A549 (cell line): ENCODE results near the gene THRAP3. TPM values are rescaled to one million over a fixed set of nuclear protein-coding genes. Genes with fewer than 3 reads are reported as not detected.

Experiments
- ATAC-seq, 2 experiments: fragments of 200-7000 bp in 1 of 2; fragments of >200 bp in 1 of 2; cut with Nextera tagmentation in 1 of 2; cut with Tn5 transposase in 1 of 2; 3 replicates each; pipeline versions ENCODE4 v1.8.0 to v1.9.1; 2018 to 2020; ENCODE audit warnings: mild to moderate bottlenecking in 1 of 2, moderate library complexity in 1 of 2
- CTCF ChIA-PET: fragments of 300-600 bp; sonication (Branson Sonifier 250); formaldehyde crosslinking; extraction: SDS; loops from one replicate; lab custom pipeline; 2021; ENCODE audit warnings: antibody characterized with exemption, inconsistent platforms; lab: Yijun Ruan, JAX
- POLR2A ChIA-PET: fragments of 350-600 bp; formaldehyde crosslinking; extraction: SDS; loops from one replicate; lab custom pipeline; 2021; ENCODE audit warnings: antibody characterized with exemption, inconsistent platforms; lab: Yijun Ruan, JAX
- DNase-seq, 2 experiments: peaks; one replicate each; pipeline versions ENCODE4 v3.0.0 to v3.0.0-alpha.2; 2011 to 2016; ENCODE audit warnings: low read depth in 1 of 2, low spot score in 1 of 2
- FAIRE-seq: peaks from 2 replicates; lab custom pipeline; 2011; peaks lifted over from hg19 to GRCh38; lab: Jason Lieb, UNC
- H3K27ac ChIP-seq, 2 experiments: fragments of >200 bp; sonication (Bioruptor Twin); formaldehyde crosslinking; 3 replicates each; pipeline ENCODE4 v1.5.1; 2016 to 2017
- H3K4me1 ChIP-seq: fragments of >200 bp; sonication (Bioruptor Twin); formaldehyde crosslinking; 3 replicates; pipeline ENCODE4 v1.6.1; 2016
- H3K4me2 ChIP-seq: fragments of >200 bp; sonication (Bioruptor Twin); formaldehyde crosslinking; 3 replicates; pipeline ENCODE4 v1.6.1; 2016
- H3K4me3 ChIP-seq: fragments of >200 bp; sonication (Bioruptor Twin); formaldehyde crosslinking; 3 replicates; pipeline ENCODE4 v1.5.1; 2016
- H3K9me3 ChIP-seq: fragments of >200 bp; sonication (Bioruptor Twin); formaldehyde crosslinking; 3 replicates; pipeline ENCODE4 v1.6.1; 2016
- CBX8 ChIP-seq: fragments of 200-600 bp; sonication (generic); IDR thresholded peaks from 2 replicates; pipeline ENCODE4 v1.6.1; 2016
- FOXS1 ChIP-seq: fragments of 250-450 bp; sonication (Bioruptor Pico); IDR thresholded peaks from 2 replicates; pipeline ENCODE4 v1.5.0; 2020; ENCODE audit warnings: mild to moderate bottlenecking, moderate library complexity
- KDM5A ChIP-seq: fragments of 200-600 bp; sonication (generic); IDR thresholded peaks from 2 replicates; pipeline ENCODE4 v1.6.1; 2016; ENCODE audit warnings: antibody characterized with exemption, mild to moderate bottlenecking
- MYC ChIP-seq: IDR thresholded peaks from 2 replicates; pipeline ENCODE4 v1.6.1; 2012; ENCODE audit warnings: mild to moderate bottlenecking, inconsistent platforms, low read length, improper control_type of control experiment, borderline replicate concordance
- POLR2A ChIP-seq: IDR thresholded peaks from 2 replicates; pipeline ENCODE4 v1.6.1; 2012; ENCODE audit warnings: mild to moderate bottlenecking, low read length
- RFX5 ChIP-seq: fragments of 450-650 bp; IDR thresholded peaks from 2 replicates; pipeline ENCODE4 v1.7.1; 2014; ENCODE audit warnings: antibody characterized with exemption, mild to moderate bottlenecking, moderate library complexity
- ZNF302 ChIP-seq: fragments of 250-450 bp; sonication (Bioruptor Pico); IDR thresholded peaks from 2 replicates; pipeline ENCODE4 v1.9.0; 2021; ENCODE audit warnings: inconsistent platforms, mild to moderate bottlenecking, moderate library complexity
- WGBS: methylation state at CpG from one replicate; pipeline ENCODE4 v1.1.6; 2017; ENCODE audit errors: missing lambda C conversion rate; 5-methylcytosine and 5-hydroxymethylcytosine counted together
- polyA plus RNA-seq, 4 experiments: library from polyadenylated mRNA; depleted of rRNA in 3 of 4; stranded (reverse); fragments of >200 nt; fragmentation: RNase III in 1 of 4; extraction: RNeasy Plus Mini Kit Qiagen cat#74134 plus additional on column Dnase treatment in 1 of 4; gene quantifications; 2 replicates in 3 of 4; 3 replicates in 1 of 4; pipeline ENCODE4 v1.2.3, GENCODE V29; 2011 to 2017
- TF ChIP-seq, protein P1 (sequence below): fragments of 250-450 bp; sonication (Bioruptor Pico); IDR thresholded peaks from 2 replicates; pipeline ENCODE4 v1.5.0; 2020; ENCODE audit warnings: low read depth, mild to moderate bottlenecking, moderate library complexity
- TF ChIP-seq, protein P2 (sequence below): fragments of 200-600 bp; sonication (generic); IDR thresholded peaks from 2 replicates; pipeline ENCODE4 v1.6.1; 2016; ENCODE audit warnings: antibody characterized with exemption, mild to moderate bottlenecking, moderate library complexity
- TF ChIP-seq, protein P3 (sequence below): fragments of >200 bp; sonication (Bioruptor Twin); formaldehyde crosslinking; IDR thresholded peaks from 3 replicates; pipeline ENCODE4 v1.5.1; 2016
- TF ChIP-seq, protein P4 (sequence below): IDR thresholded peaks from 2 replicates; pipeline ENCODE4 v1.6.1; 2012; ENCODE audit warnings: low read depth, borderline replicate concordance

Gene THRAP3
- polyA plus RNA-seq, 2 of the 4 experiments (the other 2 are of a cell fraction) = 60.0 to 60.7 TPM

DNA sequence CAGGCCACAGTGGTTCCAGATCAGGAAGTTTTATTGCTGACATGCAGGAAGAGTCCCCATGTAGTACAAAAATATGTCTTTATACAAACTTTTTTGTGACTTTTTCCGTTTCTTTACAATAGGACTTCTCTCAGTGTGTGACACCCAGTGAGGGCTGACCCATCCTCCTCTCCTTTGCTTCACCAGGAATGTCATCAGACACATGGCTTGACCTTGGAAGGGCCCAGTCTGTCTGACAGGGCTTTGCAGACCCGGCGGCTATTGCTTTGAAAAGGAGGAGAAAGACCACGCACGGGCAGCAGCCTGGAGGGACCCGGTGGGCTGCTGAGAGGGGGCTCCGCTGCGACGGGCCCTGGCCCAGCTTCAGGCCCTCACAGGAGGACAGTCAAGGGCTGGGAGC lies 115.4 kb downstream of the THRAP3 start:
- no peak overlapping the region for H3K27ac ChIP-seq
- peaks cover 10% of the 10 kb centered on the region for H3K4me1 ChIP-seq
- TF ChIP-seq, protein P1, sequence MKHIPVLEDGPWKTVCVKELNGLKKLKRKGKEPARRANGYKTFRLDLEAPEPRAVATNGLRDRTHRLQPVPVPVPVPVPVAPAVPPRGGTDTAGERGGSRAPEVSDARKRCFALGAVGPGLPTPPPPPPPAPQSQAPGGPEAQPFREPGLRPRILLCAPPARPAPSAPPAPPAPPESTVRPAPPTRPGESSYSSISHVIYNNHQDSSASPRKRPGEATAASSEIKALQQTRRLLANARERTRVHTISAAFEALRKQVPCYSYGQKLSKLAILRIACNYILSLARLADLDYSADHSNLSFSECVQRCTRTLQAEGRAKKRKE (CRISPR knock-in tag) = no peak
- TF ChIP-seq FOXS1 (CRISPR knock-in tag) = no peak
- TF ChIP-seq, protein P2, sequence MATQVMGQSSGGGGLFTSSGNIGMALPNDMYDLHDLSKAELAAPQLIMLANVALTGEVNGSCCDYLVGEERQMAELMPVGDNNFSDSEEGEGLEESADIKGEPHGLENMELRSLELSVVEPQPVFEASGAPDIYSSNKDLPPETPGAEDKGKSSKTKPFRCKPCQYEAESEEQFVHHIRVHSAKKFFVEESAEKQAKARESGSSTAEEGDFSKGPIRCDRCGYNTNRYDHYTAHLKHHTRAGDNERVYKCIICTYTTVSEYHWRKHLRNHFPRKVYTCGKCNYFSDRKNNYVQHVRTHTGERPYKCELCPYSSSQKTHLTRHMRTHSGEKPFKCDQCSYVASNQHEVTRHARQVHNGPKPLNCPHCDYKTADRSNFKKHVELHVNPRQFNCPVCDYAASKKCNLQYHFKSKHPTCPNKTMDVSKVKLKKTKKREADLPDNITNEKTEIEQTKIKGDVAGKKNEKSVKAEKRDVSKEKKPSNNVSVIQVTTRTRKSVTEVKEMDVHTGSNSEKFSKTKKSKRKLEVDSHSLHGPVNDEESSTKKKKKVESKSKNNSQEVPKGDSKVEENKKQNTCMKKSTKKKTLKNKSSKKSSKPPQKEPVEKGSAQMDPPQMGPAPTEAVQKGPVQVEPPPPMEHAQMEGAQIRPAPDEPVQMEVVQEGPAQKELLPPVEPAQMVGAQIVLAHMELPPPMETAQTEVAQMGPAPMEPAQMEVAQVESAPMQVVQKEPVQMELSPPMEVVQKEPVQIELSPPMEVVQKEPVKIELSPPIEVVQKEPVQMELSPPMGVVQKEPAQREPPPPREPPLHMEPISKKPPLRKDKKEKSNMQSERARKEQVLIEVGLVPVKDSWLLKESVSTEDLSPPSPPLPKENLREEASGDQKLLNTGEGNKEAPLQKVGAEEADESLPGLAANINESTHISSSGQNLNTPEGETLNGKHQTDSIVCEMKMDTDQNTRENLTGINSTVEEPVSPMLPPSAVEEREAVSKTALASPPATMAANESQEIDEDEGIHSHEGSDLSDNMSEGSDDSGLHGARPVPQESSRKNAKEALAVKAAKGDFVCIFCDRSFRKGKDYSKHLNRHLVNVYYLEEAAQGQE = no peak
- TF ChIP-seq, protein P3, sequence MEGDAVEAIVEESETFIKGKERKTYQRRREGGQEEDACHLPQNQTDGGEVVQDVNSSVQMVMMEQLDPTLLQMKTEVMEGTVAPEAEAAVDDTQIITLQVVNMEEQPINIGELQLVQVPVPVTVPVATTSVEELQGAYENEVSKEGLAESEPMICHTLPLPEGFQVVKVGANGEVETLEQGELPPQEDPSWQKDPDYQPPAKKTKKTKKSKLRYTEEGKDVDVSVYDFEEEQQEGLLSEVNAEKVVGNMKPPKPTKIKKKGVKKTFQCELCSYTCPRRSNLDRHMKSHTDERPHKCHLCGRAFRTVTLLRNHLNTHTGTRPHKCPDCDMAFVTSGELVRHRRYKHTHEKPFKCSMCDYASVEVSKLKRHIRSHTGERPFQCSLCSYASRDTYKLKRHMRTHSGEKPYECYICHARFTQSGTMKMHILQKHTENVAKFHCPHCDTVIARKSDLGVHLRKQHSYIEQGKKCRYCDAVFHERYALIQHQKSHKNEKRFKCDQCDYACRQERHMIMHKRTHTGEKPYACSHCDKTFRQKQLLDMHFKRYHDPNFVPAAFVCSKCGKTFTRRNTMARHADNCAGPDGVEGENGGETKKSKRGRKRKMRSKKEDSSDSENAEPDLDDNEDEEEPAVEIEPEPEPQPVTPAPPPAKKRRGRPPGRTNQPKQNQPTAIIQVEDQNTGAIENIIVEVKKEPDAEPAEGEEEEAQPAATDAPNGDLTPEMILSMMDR = no peak
- TF ChIP-seq KDM5A = no peak
- no peak for TF ChIP-seq RFX5
- TF ChIP-seq CBX8 = no peak
- TF ChIP-seq, all 56 proteins: peak for 0
- Histone ChIP-seq H3K9me3 (no peaks in the 10 kb centered on the region), H3K4me2 (no peak overlapping the region), H3K4me3 (no peak overlapping the region)
- 78% methylated on average over 3 of the region's 9 CpGs for WGBS
- FAIRE-seq (no peak), ATAC-seq (no peak), DNase-seq (no peak)
- ChIA-PET POLR2A (no interaction called here), CTCF (interaction anchor here (1.2 to 17.8 kb wide), 6 partner anchors 8 to 28 kb away, joined by 3 to 201 read pairs (median 8); partner anchors contain the start of gene EVA1B)

DNA sequence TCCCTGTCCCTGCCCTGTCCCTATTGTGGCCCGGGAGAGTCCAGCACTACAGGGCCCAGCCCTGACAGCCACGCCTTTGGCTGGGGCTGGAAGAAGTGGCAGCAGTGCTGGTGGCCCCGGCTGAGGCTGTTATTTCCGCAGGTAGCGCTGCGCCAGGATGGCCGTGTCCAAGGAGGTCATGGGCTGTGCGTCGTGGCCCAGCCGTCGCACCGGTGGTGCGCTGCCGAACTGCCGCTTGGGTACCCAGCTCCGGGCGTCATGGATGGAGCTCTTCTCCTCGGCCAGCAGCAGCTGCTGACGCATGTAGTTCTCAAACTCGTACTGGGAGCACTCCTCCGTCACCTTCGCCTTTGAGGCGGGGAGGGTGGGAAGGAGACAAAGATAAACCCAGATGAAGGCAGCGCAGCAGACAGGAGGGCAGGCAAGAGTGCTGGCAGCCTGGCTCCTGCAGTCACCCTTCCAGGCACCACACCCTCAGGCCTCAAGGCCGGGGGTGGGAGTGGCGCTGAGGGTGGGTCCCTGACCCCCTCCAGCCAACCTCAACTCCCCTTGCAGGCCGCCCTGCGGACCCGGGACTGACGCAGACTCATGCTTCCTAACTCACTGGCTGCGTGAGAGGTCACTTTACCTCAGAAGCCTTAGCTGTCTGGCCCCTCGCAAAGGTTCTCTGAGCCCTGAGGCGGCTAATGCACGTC lies 117.5 kb downstream of the THRAP3 start:
- Histone ChIP-seq H3K9me3 (no peaks in the 10 kb centered on the region), H3K4me1 (peaks cover 10% of the 10 kb centered on the region), H3K4me3 (no peak overlapping the region), H3K4me2 (no peak overlapping the region), H3K27ac (peak overlapping the region in 1 of 2 experiments; percentile 78; a peak in 2 of 6 replicates)
- DNase-seq (no peak), FAIRE-seq (no peak), ATAC-seq (no peak)
- TF ChIP-seq MYC = no peak
- no peak for TF ChIP-seq ZNF302 (CRISPR knock-in tag)
- TF ChIP-seq, protein P3 = no peak
- TF ChIP-seq, protein P4, sequence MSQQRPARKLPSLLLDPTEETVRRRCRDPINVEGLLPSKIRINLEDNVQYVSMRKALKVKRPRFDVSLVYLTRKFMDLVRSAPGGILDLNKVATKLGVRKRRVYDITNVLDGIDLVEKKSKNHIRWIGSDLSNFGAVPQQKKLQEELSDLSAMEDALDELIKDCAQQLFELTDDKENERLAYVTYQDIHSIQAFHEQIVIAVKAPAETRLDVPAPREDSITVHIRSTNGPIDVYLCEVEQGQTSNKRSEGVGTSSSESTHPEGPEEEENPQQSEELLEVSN = no peak
- TF ChIP-seq POLR2A = no peak
- TF ChIP-seq, protein P2 = no peak
- POLR2A ChIA-PET = interaction anchor here (0.7 to 1.5 kb wide), 2 partner anchors 45 to 130 kb away, joined by 3 to 4 read pairs; no protein-coding TSS in a partner anchor
- WGBS = 94% methylated on average over 22 of the region's 34 CpGs
- CTCF ChIA-PET = interaction anchor here (0.6 to 17.8 kb wide), 41 partner anchors 8 to 255 kb away, joined by 3 to 201 read pairs (median 5); partner anchors contain the start of genes EVA1B, LSM10, OSCP1 and STK40
